Measurements from ENCODE around the gene SERPINB10. TPM values are rescaled to one million over a fixed set of nuclear protein-coding genes. Genes with fewer than 3 reads are reported as not detected.

Gene SERPINB10
- total and polyA plus RNA-seq, 2 donors (not counting 1 experiment from before 2014, with no cell fraction given) = not detected

DNA sequence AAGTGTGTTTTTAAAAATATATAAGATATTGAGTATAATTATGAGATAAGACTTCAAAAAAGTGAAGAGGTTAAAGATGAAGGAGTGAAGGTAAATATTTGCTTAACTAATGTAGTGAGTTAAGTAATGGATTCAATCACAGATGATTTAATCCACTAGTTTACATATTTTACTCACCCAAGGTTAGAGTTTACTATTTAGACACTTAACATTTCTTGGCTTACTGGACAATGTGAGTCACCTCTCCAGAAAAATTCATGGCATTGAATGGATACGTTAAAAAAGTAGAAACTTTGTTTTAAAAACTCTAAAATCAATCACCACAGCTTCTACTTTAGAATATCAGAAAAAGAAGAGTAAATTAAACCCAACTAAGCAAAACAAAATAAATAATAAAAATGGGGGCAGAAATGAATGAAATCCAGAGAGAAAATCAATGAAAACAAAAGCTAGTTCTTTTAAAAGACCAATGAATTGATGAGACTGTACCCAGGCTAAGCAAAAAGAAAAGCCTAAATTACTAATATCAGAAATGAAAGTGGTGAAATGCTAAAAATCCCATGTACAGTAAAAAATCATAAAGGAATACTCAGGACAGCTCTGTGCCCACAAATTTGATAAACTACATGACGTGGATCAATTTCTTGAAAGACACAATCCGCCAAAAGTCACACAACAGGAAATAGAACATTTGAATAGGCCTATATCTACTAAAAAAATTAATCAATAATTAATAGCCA lies 39.5 kb downstream of the SERPINB10 start:
- ATAC-seq (ENCODE audit: low read depth) = no peak
- Mint-ChIP-seq H3K4me3 (no peak overlapping the region), H3K9me3 (ENCODE audit: insufficient read depth) (no peaks in the 10 kb centered on the region), H3K27ac (no peak overlapping the region), H3K27me3 (peaks cover 41% of the 10 kb centered on the region), H3K4me1 (peaks cover 19% of the 10 kb centered on the region)
- DNase-seq = no peak
- peaks cover 0 to 4% (median 0%) of the 10 kb centered on the region in 3 donors for H3K9me3 ChIP-seq (ENCODE audit: control extremely low read depth in 1 of 3, control insufficient read depth in 2 of 3, insufficient read depth in 1 of 3, low read length in 2 of 3)
- no peak overlapping the region for H2AFZ ChIP-seq (ENCODE audit: insufficient read depth, low read depth, low read length, poor library complexity, severe bottlenecking)
- no peaks in the 10 kb centered on the region for H4K20me1 ChIP-seq (ENCODE audit: control insufficient read depth, insufficient read depth, low read length, poor library complexity, severe bottlenecking)
- intact Hi-C loops (cut with micrococcal nuclease) = no loop called here
- H3K79me2 ChIP-seq (ENCODE audit: control insufficient read depth, insufficient read depth, low read length) = no peaks in the 10 kb centered on the region
- H3K4me2 ChIP-seq (replicated peaks; ENCODE audit: low read depth, low read length, poor library complexity, severe bottlenecking) = no peak overlapping the region
- H3K4me1 ChIP-seq (ENCODE audit: control insufficient read depth in 2 of 2, insufficient read depth in 2 of 2, low read length in 2 of 2) = peaks cover 8% of the 10 kb centered on the region in 2 donors
- WGBS (ENCODE audit: insufficient coverage) = no CpG with 5 or more reads among the region's 3 CpGs
- peaks cover 0 to 10% (median 4%) of the 10 kb centered on the region in 4 experiments for H3K27me3 ChIP-seq (replicated peaks in 1 of 4; ENCODE audit: control extremely low read depth in 1 of 4, control insufficient read depth in 3 of 4, insufficient read depth in 4 of 4, low read length in 3 of 4)
- POLR2A ChIA-PET = no interaction called here
- TF ChIP-seq EZH2 (IDR thresholded peaks at IDR 0.05; ENCODE audit: borderline replicate concordance, insufficient read depth, low read depth, low read length, poor library complexity, severe bottlenecking) = no peak
- TF ChIP-seq, protein P1, sequence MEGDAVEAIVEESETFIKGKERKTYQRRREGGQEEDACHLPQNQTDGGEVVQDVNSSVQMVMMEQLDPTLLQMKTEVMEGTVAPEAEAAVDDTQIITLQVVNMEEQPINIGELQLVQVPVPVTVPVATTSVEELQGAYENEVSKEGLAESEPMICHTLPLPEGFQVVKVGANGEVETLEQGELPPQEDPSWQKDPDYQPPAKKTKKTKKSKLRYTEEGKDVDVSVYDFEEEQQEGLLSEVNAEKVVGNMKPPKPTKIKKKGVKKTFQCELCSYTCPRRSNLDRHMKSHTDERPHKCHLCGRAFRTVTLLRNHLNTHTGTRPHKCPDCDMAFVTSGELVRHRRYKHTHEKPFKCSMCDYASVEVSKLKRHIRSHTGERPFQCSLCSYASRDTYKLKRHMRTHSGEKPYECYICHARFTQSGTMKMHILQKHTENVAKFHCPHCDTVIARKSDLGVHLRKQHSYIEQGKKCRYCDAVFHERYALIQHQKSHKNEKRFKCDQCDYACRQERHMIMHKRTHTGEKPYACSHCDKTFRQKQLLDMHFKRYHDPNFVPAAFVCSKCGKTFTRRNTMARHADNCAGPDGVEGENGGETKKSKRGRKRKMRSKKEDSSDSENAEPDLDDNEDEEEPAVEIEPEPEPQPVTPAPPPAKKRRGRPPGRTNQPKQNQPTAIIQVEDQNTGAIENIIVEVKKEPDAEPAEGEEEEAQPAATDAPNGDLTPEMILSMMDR (IDR thresholded peaks at IDR 0.05) = no peak
- H3K27ac ChIP-seq (ENCODE audit: low read length in 2 of 2) = no peak overlapping the region
- CTCF ChIA-PET = interaction anchor here (0.6 kb wide), 1 partner anchor 16 kb away, joined by 3 read pairs; no protein-coding TSS in a partner anchor
- no peaks in the 10 kb centered on the region for H3K36me3 ChIP-seq (replicated peaks in 1 of 2; ENCODE audit: control extremely low read depth in 1 of 2, control insufficient read depth in 1 of 2, extremely low read depth in 1 of 2, insufficient read depth in 2 of 2, low read length in 1 of 2)
- H3K9ac ChIP-seq (ENCODE audit: low read length) = no peak overlapping the region
- no peak overlapping the region for H3K4me3 ChIP-seq (ENCODE audit: control extremely low read depth in 1 of 5, extremely low read depth in 1 of 5, insufficient read depth in 1 of 5, low read depth in 2 of 5, low read length in 4 of 5)
